ENCODE measurements around the gene GABPB2.

The GABPB2 gene

GRCh38 chr1:151047925-151048644, 22.5 kb upstream of the GABPB2 start:
- H3K9ac ChIP-seq (ENCODE audit: low read length in 2 of 2) = peak overlapping the region; percentile 76 to 88
- peak overlapping the region; percentile 86 to 91 for H3K4me3 ChIP-seq (ENCODE audit: low read length in 2 of 2)
- no peaks in the 10 kb centered on the region for H3K9me3 ChIP-seq (ENCODE audit: control insufficient read depth in 2 of 2, low read length in 2 of 2)
- no peaks in the 10 kb centered on the region for H3K27me3 ChIP-seq (ENCODE audit: control insufficient read depth in 1 of 2, insufficient read depth in 2 of 2, low read length in 2 of 2)
- peak overlapping the region; percentile 88 for H3K27ac ChIP-seq (ENCODE audit: low read length)
- H3K4me1 ChIP-seq (ENCODE audit: control insufficient read depth, insufficient read depth, low read length) = peaks cover 16% of the 10 kb centered on the region
- H3K36me3 ChIP-seq (ENCODE audit: control insufficient read depth in 2 of 2, insufficient read depth in 2 of 2, low read length in 2 of 2) = peaks cover 14 to 16% of the 10 kb centered on the region in 2 donors

GRCh38 chr1:151048645-151049032, 21.9 kb upstream of the GABPB2 start:
- Histone ChIP-seq H3K4me3 (ENCODE audit: low read length in 2 of 2) (peak overlapping the region; percentile 86 to 91), H3K36me3 (ENCODE audit: control insufficient read depth in 2 of 2, insufficient read depth in 2 of 2, low read length in 2 of 2) (peaks cover 16% of the 10 kb centered on the region in 2 donors), H3K27me3 (ENCODE audit: control insufficient read depth in 1 of 2, insufficient read depth in 2 of 2, low read length in 2 of 2) (no peaks in the 10 kb centered on the region), H3K9ac (ENCODE audit: low read length in 2 of 2) (peak overlapping the region; percentile 76 to 88), H3K27ac (ENCODE audit: low read length) (peak overlapping the region; percentile 88), H3K4me1 (ENCODE audit: control insufficient read depth, insufficient read depth, low read length) (peaks cover 16% of the 10 kb centered on the region), H3K9me3 (ENCODE audit: control insufficient read depth in 2 of 2, low read length in 2 of 2) (no peaks in the 10 kb centered on the region)

- Histone ChIP-seq H3K27ac (ENCODE audit: low read length) (peak overlapping the region; percentile 31), H3K4me3 (ENCODE audit: low read length in 2 of 2) (no peak overlapping the region), H3K27me3 (ENCODE audit: control insufficient read depth in 1 of 2, insufficient read depth in 2 of 2, low read length in 2 of 2) (no peaks in the 10 kb centered on the region), H3K4me1 (ENCODE audit: control insufficient read depth, insufficient read depth, low read length) (peaks cover 16% of the 10 kb centered on the region), H3K9me3 (ENCODE audit: control insufficient read depth in 2 of 2, low read length in 2 of 2) (no peaks in the 10 kb centered on the region), H3K9ac (ENCODE audit: low read length in 2 of 2) (no peak overlapping the region), H3K36me3 (ENCODE audit: control insufficient read depth in 2 of 2, insufficient read depth in 2 of 2, low read length in 2 of 2) (peaks cover 21 to 22% of the 10 kb centered on the region in 2 donors)
Measured at GRCh38 chr1:151049458-151049857, 21.1 kb upstream of the GABPB2 start.

GRCh38 chr1:151050051-151050688, 20.4 kb upstream of the GABPB2 start:
- H3K4me3 ChIP-seq (ENCODE audit: low read length in 2 of 2) = no peak overlapping the region
- no peak overlapping the region for H3K27ac ChIP-seq (ENCODE audit: low read length)
- H3K9ac ChIP-seq (ENCODE audit: low read length in 2 of 2) = no peak overlapping the region
- H3K4me1 ChIP-seq (ENCODE audit: control insufficient read depth, insufficient read depth, low read length) = peaks cover 16% of the 10 kb centered on the region
- H3K9me3 ChIP-seq (ENCODE audit: control insufficient read depth in 2 of 2, low read length in 2 of 2) = no peaks in the 10 kb centered on the region
- H3K36me3 ChIP-seq (ENCODE audit: control insufficient read depth in 2 of 2, insufficient read depth in 2 of 2, low read length in 2 of 2) = peaks cover 26 to 28% of the 10 kb centered on the region in 2 donors
- no peaks in the 10 kb centered on the region for H3K27me3 ChIP-seq (ENCODE audit: control insufficient read depth in 1 of 2, insufficient read depth in 2 of 2, low read length in 2 of 2)

GRCh38 chr1:151051356-151052009, 19.1 kb upstream of the GABPB2 start:
- no peaks in the 10 kb centered on the region for H3K27me3 ChIP-seq (ENCODE audit: control insufficient read depth in 1 of 2, insufficient read depth in 2 of 2, low read length in 2 of 2)
- no peaks in the 10 kb centered on the region for H3K9me3 ChIP-seq (ENCODE audit: control insufficient read depth in 2 of 2, low read length in 2 of 2)
- peaks cover 38 to 39% of the 10 kb centered on the region in 2 donors for H3K36me3 ChIP-seq (ENCODE audit: control insufficient read depth in 2 of 2, insufficient read depth in 2 of 2, low read length in 2 of 2)
- no peak overlapping the region for H3K4me3 ChIP-seq (ENCODE audit: low read length in 2 of 2)
- H3K9ac ChIP-seq (ENCODE audit: low read length in 2 of 2) = no peak overlapping the region
- H3K27ac ChIP-seq (ENCODE audit: low read length) = no peak overlapping the region
- H3K4me1 ChIP-seq (ENCODE audit: control insufficient read depth, insufficient read depth, low read length) = peaks cover 29% of the 10 kb centered on the region

- H3K27me3 ChIP-seq (ENCODE audit: control insufficient read depth in 1 of 2, insufficient read depth in 2 of 2, low read length in 2 of 2) = no peaks in the 10 kb centered on the region
- peak overlapping the region; percentile 91 for H3K27ac ChIP-seq (ENCODE audit: low read length)
- H3K4me3 ChIP-seq (ENCODE audit: low read length in 2 of 2) = no peak overlapping the region
- H3K9ac ChIP-seq (ENCODE audit: low read length in 2 of 2) = peak overlapping the region in 1 of 2 donors; percentile 36
- peaks cover 38% of the 10 kb centered on the region for H3K4me1 ChIP-seq (ENCODE audit: control insufficient read depth, insufficient read depth, low read length)
- no peaks in the 10 kb centered on the region for H3K9me3 ChIP-seq (ENCODE audit: control insufficient read depth in 2 of 2, low read length in 2 of 2)
- H3K36me3 ChIP-seq (ENCODE audit: control insufficient read depth in 2 of 2, insufficient read depth in 2 of 2, low read length in 2 of 2) = peaks cover 39 to 43% of the 10 kb centered on the region in 2 donors
Measured at GRCh38 chr1:151054971-151055547, 15.5 kb upstream of the GABPB2 start.

DNA sequence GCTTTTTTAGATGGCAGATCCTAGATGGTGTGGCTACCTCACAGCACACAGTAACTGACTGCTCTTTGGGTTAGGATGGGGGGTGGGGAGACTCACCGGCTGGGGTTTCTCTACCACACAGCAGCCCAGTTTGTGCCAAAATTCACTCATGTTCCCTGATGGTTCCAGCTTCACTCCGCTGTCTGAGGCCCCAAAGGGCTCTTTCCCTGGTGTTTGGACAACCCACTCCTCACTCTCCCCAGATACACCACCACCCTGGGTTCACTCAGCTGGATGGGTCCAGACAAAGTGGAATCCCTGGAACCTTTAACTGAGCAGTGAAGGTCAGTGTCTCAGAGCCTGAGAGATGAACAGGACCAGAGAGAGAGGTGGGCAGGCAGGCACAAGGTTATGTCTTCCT, 15.0 kb upstream of the GABPB2 start:
- peak overlapping the region; percentile 21 to 36 for H3K9ac ChIP-seq (ENCODE audit: low read length in 2 of 2)
- H3K27ac ChIP-seq (ENCODE audit: low read length) = peak overlapping the region; percentile 91
- peaks cover 40% of the 10 kb centered on the region for H3K4me1 ChIP-seq (ENCODE audit: control insufficient read depth, insufficient read depth, low read length)
- H3K27me3 ChIP-seq (ENCODE audit: control insufficient read depth in 1 of 2, insufficient read depth in 2 of 2, low read length in 2 of 2) = no peaks in the 10 kb centered on the region
- no peaks in the 10 kb centered on the region for H3K9me3 ChIP-seq (ENCODE audit: control insufficient read depth in 2 of 2, low read length in 2 of 2)
- peaks cover 37 to 43% of the 10 kb centered on the region in 2 donors for H3K36me3 ChIP-seq (ENCODE audit: control insufficient read depth in 2 of 2, insufficient read depth in 2 of 2, low read length in 2 of 2)
- H3K4me3 ChIP-seq (ENCODE audit: low read length in 2 of 2) = no peak overlapping the region

DNA sequence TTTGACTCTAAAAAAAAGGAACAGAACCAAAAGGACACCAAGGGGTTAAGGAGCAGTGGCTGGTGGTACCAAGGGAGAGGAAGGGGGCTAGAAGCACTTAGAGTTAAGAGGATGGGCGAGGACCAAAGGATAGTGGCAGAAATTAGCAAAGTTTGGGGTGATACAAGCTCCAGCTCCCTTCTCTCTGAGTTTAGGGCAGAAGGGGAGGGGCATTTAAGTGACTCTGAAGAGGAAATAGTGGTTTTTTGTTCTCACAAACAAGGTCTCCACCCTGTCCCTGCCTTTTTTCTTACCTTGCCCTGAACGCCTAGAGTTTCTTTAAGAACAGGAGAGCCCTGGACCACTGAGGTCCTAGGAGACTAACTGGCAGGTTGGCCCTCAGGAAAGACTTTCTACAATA, 14.4 kb upstream of the GABPB2 start:
- peak overlapping the region; percentile 21 to 42 for H3K9ac ChIP-seq (ENCODE audit: low read length in 2 of 2)
- H3K36me3 ChIP-seq (ENCODE audit: control insufficient read depth in 2 of 2, insufficient read depth in 2 of 2, low read length in 2 of 2) = peaks cover 36 to 43% of the 10 kb centered on the region in 2 donors
- no peak overlapping the region for H3K4me3 ChIP-seq (ENCODE audit: low read length in 2 of 2)
- H3K4me1 ChIP-seq (ENCODE audit: control insufficient read depth, insufficient read depth, low read length) = peaks cover 43% of the 10 kb centered on the region
- H3K9me3 ChIP-seq (ENCODE audit: control insufficient read depth in 2 of 2, low read length in 2 of 2) = no peaks in the 10 kb centered on the region
- H3K27me3 ChIP-seq (ENCODE audit: control insufficient read depth in 1 of 2, insufficient read depth in 2 of 2, low read length in 2 of 2) = no peaks in the 10 kb centered on the region
- H3K27ac ChIP-seq (ENCODE audit: low read length) = peak overlapping the region; percentile 91

GRCh38 chr1:151058692-151059091, 11.9 kb upstream of the GABPB2 start:
- Histone ChIP-seq H3K27ac (ENCODE audit: low read length) (peak overlapping the region; percentile 91), H3K27me3 (ENCODE audit: control insufficient read depth in 1 of 2, insufficient read depth in 2 of 2, low read length in 2 of 2) (no peaks in the 10 kb centered on the region), H3K9ac (ENCODE audit: low read length in 2 of 2) (peak overlapping the region; percentile 94 to 98), H3K4me3 (ENCODE audit: low read length in 2 of 2) (peak overlapping the region; percentile 97 to 98), H3K4me1 (ENCODE audit: control insufficient read depth, insufficient read depth, low read length) (peaks cover 45% of the 10 kb centered on the region), H3K9me3 (ENCODE audit: control insufficient read depth in 2 of 2, low read length in 2 of 2) (no peaks in the 10 kb centered on the region), H3K36me3 (ENCODE audit: control insufficient read depth in 2 of 2, insufficient read depth in 2 of 2, low read length in 2 of 2) (peaks cover 23 to 27% of the 10 kb centered on the region in 2 donors)

- Histone ChIP-seq H3K27ac (ENCODE audit: low read length) (peak within 1 kb of the TSS; percentile 91), H3K9ac (ENCODE audit: low read length in 2 of 2) (peak within 1 kb of the TSS; percentile 94 to 98), H3K27me3 (ENCODE audit: control insufficient read depth in 1 of 2, insufficient read depth in 2 of 2, low read length in 2 of 2) (no peaks in the 10 kb centered on the region), H3K36me3 (ENCODE audit: control insufficient read depth in 2 of 2, insufficient read depth in 2 of 2, low read length in 2 of 2) (peaks cover 19 to 22% of the 10 kb centered on the region in 2 donors), H3K9me3 (ENCODE audit: control insufficient read depth in 2 of 2, low read length in 2 of 2) (no peaks in the 10 kb centered on the region), H3K4me1 (ENCODE audit: control insufficient read depth, insufficient read depth, low read length) (peaks cover 45% of the 10 kb centered on the region), H3K4me3 (ENCODE audit: low read length in 2 of 2) (peak within 1 kb of the TSS; percentile 97 to 98)
Measured at GRCh38 chr1:151059109-151060006, 11.2 kb upstream of the GABPB2 start, which contains the start of gene CDC42SE1. TSS of gene CDC42SE1 (minus strand) at chr1:151059622. CDS start at chr1:151055730, 3,892 bp downstream.

Data from stomach smooth muscle (tissue), 2 donors.